Measurements from ENCODE around the gene CASR.

CASR gene

GRCh38 chr3:122214711-122215110 lies 31.2 kb downstream of the CASR start:
- no peak for DNase-seq (ENCODE audit: low read depth, low spot score)

DNA sequence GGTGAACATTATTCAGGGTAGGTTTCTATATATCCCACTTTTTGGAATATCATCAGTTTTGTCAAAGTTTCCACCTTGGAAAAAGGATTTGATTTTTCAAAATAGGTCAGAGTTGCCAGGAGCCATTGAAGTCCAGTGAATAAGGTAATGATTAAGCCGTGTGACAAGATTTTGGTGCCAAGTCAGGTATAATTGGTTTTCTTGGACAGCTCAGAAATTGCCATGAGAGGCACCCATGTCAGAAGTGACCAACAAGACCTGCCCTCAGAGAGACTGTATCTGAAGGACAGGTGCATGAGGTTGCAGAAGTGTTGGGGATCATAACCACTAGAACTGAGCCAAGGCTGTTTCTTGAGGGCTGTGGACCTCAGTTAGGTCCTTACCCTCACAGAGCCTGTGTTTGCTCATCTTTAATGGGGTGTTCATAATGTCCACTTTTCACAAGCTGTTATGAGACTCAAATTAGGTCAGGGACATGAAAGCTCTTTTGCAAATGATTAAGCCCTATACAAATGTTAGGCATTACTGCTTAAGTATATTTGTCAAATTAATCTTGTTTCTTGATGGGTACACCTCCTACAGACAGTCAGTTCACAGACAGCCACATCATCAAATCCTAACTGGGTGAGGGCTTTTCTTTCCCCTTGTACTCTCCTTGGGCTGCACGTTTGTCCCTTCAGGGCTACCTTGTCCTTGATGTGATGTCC lies 32.3 kb downstream of the CASR start:
- no peak for DNase-seq (ENCODE audit: low read depth, low spot score)

DNA sequence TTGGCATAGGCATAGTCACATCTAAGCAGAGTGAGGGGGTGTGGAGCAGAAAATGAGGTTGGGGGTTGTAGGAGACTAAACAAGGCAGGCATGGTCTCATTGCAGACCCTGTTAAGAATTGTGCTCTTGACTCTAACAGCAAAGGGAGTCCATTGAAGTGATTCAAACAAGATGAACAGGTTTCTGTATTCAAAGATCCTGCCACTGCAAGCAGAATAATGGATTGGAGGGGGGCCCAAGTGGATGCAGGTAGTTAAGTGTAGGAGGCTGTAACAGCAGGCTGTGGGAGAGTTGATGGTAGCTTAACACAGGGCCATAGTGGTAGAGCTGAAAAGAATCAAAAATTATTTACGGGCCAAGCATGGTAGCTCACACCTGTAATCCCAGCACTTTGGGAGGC lies 34.4 kb downstream of the CASR start:
- DNase-seq (ENCODE audit: low read depth, low spot score): no peak

- no peak for DNase-seq (ENCODE audit: low read depth, low spot score)
Measured at GRCh38 chr3:122219242-122219872, 35.9 kb downstream of the CASR start.

- no peak for DNase-seq (ENCODE audit: low read depth, low spot score)
Measured at GRCh38 chr3:122227036-122227781, 43.7 kb downstream of the CASR start.

DNA sequence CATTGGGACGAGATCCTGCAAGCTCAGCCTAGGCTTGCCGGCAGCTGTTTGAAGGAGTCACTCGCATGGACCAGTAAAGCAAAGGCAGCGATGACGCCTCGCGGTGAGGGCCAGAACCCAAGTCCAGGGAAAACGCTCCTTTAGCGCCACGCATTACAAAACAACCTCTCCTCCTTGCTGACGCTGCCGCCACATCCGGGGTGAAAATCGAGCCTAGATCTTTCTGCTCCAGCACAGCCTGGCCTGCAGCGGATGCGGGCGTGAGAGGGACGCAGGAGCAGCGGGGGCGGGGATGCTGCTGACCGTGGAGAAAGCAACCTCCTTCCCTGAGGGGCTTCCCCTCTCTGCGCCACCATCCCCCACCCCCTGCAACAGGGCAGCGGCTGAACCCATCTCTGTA lies 46.7 kb downstream of the CASR start:
- DNase-seq (ENCODE audit: low read depth, low spot score): peak; percentile 22

DNA sequence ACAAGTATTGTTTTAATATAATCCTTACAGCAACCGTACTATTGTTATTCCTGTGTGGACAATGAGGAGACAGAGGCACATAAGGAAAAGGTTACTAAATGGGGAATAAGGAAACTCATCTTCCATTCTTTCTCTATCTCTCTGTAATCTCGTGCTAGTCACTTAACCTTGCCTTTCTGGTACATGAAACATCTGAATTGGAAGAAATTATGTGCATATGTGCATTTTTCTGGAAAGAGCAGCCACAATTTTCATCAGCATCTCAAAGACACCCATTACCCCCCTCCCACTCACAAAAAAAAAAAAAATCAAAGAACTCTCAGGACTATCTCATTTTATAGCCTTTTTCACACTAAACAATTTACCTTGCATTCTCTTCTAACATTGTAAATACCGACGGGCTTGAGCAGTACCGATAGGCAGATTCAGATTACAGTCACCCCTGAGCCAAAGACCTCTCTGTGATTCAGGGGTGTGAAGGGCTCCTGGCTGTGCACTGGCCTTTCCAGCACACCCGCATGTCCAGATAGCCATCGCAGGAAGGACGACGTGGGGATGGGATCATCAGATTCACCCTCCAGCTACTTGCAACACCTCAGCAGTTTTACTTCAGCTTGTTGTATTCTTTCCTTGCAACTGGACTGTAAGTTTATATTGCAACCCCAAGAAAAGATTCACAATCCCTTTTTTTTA lies 48.1 kb downstream of the CASR start:
- no peak for DNase-seq (ENCODE audit: low read depth, low spot score)

DNA sequence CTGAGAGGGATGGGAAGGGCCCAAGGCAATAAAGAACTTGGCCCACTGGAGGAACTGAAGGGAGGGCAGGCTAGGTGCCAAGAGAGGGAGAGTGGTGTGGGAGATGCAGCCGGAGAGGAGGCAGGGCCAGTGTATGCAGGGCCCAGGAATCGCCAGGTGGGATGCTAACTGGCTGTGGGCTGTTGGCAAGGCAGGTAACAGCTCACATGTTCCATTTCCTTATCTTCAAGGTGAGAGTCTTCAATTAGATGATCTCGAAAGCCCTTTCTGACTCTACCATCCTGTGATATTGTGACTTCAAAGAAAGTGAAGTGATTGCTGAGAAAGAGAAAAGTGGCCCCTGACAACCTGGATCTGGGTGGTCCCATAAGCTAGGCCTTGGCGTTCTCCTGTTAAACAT lies 49.0 kb downstream of the CASR start:
- no peak for DNase-seq (ENCODE audit: low read depth, low spot score)

DNA sequence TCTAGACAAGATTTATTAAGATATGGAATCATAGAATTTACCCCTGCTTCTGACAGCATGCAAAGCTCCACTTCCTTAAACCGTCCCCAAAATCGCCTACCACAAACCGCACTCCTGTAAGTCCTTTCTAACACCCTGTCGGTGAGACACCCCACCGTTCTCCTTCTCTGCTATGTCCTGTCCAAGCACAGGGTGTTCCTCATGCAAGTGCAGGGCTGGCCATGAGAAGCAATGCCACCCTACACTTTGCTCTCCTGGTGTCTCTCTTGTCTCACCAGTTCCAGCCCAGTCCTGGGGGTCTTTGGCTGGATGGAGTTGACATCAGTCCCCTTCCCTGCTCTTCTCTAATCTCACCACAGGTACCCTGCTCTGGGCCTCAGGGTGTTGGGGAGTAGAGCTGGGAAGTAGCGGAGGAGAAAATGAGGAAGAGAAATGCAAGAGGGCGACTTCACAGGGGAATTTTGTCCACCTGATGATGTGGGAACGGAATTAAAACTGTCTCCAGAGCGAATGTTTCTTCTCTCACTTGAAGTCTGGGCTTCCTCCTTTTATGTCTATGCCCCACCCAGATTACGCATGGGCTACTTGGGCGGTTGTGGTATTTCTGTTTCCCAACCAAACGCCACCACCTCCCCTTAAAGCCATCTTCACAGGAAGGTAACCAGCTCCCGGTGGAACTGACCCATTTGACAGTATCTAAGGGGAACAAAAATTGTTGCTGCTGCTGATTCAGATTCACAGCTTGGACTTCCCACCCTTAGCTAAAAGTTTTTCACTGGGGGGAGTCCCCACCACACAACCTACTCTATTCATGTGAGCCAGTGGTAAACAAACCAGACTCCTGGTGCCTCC lies 49.9 kb downstream of the CASR start:
- DNase-seq (ENCODE audit: low read depth, low spot score): no peak

- DNase-seq (ENCODE audit: low read depth, low spot score): no peak
Measured at GRCh38 chr3:122234117-122234516, 50.6 kb downstream of the CASR start.

GRCh38 chr3:122235147-122235546 lies 51.7 kb downstream of the CASR start:
- DNase-seq (ENCODE audit: low read depth, low spot score): no peak

- DNase-seq (ENCODE audit: low read depth, low spot score): no peak
Measured at GRCh38 chr3:122239112-122239511, 55.6 kb downstream of the CASR start.

GRCh38 chr3:122245513-122246174 lies 62.2 kb downstream of the CASR start:
- DNase-seq (ENCODE audit: low read depth, low spot score): no peak

- no peak for DNase-seq (ENCODE audit: low read depth, low spot score)
Measured at GRCh38 chr3:122246199-122246598, 62.7 kb downstream of the CASR start.

- DNase-seq (ENCODE audit: low read depth, low spot score): no peak
Measured at GRCh38 chr3:122247087-122247824, 63.8 kb downstream of the CASR start.

DNA sequence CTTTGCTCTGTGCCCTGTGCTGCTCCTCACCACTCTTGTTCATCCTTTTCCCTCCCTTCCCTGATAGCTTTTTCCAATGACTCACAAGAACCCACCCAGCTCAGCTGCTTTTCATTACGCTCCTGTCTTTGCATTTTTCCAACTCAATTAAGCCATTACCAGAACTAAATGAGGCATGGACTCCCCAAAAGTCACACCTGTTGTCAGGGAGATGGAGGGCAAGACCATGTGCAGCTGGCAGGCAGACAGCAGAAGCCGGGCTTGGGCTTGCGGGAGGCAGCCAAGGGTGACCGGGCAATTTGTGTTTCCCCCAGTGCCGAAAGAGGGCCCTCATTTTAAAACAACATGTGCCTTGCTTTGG lies 64.3 kb downstream of the CASR start:
- no peak for DNase-seq (ENCODE audit: low read depth, low spot score)

- no peak for DNase-seq (ENCODE audit: low read depth, low spot score)
Measured at GRCh38 chr3:122251428-122251827, 68.0 kb downstream of the CASR start.

GRCh38 chr3:122253581-122253980 lies 70.1 kb downstream of the CASR start:
- DNase-seq (ENCODE audit: low read depth, low spot score): no peak

DNA sequence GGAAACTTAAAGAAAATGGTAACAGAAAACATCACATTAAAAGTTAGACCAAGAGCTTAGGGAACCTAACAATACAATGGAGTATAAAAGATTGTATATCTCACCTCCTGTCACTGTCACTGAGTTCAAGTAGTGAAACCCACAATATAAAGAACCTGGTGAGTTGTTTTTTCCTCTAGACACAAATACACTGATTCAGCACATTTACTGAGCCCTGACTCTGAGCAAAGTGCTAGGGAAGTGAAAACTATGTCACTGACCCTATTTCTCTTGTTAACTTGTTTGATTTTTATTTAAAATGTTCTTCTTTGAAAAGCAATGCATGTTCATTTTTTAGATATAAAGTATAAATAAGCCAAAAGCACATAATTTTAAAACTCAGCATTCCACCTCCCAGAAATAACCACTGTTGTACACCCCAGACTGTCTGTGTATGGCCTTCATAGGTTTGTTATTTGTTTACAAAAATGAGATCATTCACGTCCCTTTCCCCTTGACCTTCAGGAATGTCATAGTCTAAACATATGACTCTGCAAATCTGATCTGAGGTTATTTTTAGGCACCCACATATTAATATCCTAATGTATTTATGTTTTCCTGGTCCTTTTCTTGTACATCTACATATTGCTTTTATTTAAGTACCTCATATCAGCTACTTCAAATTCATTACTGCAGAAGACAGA lies 72.4 kb downstream of the CASR start:
- no peak for DNase-seq (ENCODE audit: low read depth, low spot score)
